COLO829 (cell line): ENCODE results near the gene GALNT8.
A peak's percentile ranks its signal among the peaks of the same experiment; 100 is the strongest.
"Not testable (repeated sequence)": the region's sequence is repeated elsewhere in the genome, so short reads cannot be mapped to it uniquely, and the experiment has no call there.

ENCODE experiments used
- DNase-seq: peaks from one replicate; pipeline ENCODE4 v3.0.0; 2012; ENCODE audit warnings: low spot score

The GALNT8 gene

DNA sequence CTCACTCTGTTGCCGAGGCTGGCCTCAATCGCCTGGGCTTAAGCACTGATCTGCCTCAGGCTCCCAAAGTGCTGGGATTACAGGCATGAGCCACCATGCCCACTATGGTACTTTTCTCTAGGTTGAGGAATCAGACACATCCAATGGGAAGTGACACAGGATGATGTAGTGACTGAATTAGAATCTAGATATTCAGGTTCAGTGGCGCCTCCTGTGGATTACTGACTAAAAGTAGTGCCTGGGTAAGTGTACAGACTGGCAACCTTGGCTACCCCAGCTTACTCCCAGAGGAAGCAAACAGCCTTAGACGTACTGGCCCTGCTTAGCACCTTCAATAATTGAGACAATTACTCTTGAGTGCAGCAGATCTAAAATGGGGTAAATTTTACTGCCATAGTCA, 22.8 kb downstream of the GALNT8 start:
- no peak for DNase-seq

GRCh38 chr12:4744709-4745108, 24.5 kb downstream of the GALNT8 start:
- DNase-seq: no peak

DNA sequence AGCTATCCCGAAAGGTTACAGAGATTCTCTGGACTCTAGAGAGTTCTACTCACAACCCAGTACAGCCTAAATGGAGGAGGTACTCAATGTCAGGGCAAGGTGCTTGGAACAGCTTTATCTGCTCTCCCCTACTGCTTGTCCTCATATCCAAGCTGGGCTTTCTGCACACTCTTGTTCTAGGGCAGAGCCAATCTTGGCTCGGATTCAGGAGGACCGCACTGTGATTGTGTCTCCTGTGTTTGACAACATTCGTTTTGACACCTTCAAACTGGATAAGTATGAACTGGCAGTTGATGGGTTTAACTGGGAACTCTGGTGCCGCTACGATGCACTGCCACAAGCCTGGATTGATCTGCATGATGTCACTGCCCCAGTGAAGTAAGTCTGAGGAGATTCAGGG, 25.0 kb downstream of the GALNT8 start:
- no peak for DNase-seq

GRCh38 chr12:4751654-4752053, 31.5 kb downstream of the GALNT8 start:
- DNase-seq: not testable (repeated sequence)

GRCh38 chr12:4762773-4763172, 42.6 kb downstream of the GALNT8 start:
- DNase-seq: no peak

DNA sequence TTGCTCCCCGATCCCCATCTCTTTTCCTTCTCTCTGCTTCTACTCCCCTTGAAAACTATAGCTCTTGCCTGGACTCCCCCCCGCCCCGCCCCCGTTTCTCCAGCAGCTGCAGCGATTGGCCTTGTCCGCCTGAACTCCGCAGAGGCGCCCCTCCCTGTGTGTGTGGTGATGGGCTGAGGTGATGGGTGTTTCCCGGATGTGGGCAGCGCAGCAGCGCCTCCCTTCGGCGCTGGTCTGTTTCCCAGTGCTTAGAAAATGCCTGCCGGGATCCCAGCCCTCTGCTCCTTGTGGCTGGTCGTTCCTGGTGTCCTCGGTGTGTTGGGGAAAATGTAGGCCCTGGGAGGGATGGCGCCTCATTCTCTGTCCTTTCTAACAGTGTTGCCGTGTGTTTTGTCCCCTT, 43.3 kb downstream of the GALNT8 start:
- peak; percentile 25 for DNase-seq

DNA sequence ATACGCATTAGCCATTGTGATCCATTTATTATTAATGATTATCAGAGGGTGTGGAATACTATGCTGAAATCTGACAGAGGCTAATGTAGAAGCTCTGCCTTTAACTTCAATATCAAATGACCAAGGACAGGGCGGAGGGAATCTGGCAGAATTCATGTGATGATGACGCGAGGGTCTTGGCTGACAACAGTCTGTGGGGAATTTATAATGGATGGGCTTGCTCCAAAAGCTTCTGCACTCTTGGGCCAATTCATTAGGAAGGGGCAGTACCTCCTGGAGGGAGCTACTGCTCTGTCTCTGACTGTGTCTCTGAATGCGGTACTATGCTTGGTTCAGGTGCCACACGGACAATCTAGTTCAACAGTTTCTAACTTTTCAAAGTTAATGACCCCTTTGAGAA, 46.2 kb downstream of the GALNT8 start:
- DNase-seq: no peak

GRCh38 chr12:4767186-4767585, 47.0 kb downstream of the GALNT8 start:
- DNase-seq: no peak

DNA sequence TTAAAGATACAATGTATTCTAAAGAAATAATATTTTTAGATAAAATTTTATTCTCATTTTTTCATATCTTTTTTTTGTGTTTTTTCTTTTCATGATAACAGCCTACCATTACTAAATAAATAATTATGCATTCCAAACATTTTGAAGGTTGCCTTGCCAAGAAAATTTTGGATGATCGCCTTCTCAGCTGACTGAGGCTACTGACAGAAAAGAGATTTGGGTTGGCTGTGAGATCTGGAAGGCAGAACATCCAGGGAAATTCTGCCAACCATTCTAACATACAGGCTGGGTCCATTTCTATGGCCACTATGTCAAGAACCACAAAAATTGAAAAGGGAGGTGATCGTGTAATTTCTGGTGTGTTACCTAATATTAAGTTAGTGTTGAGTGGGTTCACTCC, 48.1 kb downstream of the GALNT8 start:
- DNase-seq: no peak

GRCh38 chr12:4769073-4769472, 48.9 kb downstream of the GALNT8 start:
- DNase-seq: no peak

DNA sequence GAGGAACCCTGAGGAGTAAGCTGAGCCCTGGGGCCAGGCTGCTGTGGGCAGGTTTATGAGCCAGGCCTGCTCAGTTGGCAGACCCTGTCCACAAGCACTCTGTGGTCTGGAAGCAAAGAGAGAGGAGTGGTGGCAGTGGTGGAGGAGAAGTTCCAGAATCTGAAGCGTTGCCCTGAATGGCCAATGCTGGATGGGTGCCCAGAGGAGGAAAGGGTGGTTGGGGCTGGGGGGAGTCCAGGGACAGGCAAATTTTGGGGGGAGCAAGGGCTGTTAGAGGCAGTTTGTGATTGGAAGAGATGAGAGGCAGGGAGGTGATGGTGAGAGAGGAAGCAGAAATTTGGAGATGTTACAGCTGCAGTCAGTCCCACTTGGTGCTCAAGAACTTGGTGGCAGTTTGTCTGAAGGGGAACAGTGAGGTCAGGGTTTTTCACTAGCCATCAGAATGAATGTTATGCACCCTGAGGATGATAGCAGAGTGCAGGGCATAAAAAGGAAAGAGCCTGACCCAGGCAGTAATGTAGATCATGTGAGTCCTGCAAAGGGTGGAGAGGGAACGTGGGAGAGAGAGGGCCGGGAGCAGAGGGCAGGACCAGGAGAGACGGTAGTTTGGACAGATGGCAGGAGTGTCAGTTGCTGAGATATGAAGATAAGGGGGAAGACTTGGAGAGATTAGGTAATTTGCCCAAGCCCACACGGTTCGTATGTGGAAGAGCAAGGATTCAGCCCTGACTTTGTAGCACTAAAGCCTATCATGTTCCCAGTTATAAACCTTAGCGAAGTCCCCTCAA, 51.2 kb downstream of the GALNT8 start:
- DNase-seq: no peak

DNA sequence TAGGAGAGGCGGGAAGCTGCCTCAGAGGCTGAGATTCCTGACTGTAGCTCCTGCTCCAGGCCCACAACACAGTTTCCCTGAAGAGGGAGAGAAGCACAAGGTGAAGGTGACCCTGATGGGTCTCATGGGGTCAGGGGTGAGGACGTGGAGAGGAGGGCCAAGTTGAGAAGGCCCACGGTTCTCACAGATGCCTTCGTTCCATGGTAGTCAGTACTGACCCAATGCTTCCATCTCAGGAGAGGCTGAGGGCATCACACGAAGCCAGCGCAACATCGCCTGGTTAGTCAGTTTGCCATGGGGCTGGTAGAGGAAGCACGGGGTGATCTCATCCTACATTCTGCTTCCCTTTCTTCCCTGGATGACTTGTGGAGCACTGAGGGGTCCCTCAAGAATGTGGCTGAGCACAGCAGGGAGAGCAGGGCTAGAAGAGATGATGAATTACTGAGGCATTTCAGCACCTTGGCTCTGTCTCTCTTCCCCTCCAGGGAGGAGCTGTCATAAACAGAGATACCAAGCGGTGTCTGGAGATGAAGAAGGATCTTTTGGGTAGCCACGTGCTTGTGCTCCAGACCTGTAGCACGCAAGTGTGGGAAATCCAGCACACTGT, 51.9 kb downstream of the GALNT8 start:
- no peak for DNase-seq

DNA sequence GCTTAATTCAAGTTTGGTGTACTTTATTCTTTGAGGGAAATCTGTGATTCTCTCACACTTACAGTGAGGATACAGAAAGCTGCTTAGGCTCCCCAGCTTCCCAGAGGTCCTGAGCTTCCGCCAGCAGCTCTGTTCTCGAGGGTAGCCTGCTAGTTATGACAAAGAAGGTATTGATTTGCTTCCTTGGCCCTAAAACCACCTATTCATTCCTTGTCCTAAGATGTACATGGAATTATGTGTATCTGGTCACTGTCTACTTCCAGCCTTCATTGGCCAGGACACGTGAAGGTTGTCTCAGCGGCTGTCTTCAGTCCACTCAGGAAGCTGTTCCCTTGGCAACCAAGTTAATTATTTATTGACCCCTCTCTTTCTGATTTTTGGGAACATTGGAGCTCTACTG, 55.7 kb downstream of the GALNT8 start:
- peak; percentile 76 for DNase-seq

DNA sequence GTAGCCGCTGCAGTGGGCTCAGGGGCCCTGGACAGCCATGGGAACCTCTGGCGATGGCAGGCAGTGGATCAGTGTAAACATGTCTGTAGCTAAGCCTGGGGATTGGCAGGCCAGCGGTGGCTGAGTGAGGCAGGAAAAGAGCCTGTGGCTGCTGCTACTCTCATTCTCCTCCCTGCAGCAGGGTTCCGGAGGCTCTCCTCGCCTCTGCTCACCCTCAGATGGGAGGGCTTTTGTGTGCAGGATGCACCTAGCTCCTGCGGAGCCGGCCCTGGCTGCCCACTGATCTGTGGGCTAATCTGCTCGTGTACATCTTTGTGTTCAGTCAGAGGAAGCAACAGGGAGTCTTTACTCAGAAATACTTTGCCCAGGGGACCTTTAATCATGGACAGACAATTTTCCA, 59.5 kb downstream of the GALNT8 start:
- no peak for DNase-seq

DNA sequence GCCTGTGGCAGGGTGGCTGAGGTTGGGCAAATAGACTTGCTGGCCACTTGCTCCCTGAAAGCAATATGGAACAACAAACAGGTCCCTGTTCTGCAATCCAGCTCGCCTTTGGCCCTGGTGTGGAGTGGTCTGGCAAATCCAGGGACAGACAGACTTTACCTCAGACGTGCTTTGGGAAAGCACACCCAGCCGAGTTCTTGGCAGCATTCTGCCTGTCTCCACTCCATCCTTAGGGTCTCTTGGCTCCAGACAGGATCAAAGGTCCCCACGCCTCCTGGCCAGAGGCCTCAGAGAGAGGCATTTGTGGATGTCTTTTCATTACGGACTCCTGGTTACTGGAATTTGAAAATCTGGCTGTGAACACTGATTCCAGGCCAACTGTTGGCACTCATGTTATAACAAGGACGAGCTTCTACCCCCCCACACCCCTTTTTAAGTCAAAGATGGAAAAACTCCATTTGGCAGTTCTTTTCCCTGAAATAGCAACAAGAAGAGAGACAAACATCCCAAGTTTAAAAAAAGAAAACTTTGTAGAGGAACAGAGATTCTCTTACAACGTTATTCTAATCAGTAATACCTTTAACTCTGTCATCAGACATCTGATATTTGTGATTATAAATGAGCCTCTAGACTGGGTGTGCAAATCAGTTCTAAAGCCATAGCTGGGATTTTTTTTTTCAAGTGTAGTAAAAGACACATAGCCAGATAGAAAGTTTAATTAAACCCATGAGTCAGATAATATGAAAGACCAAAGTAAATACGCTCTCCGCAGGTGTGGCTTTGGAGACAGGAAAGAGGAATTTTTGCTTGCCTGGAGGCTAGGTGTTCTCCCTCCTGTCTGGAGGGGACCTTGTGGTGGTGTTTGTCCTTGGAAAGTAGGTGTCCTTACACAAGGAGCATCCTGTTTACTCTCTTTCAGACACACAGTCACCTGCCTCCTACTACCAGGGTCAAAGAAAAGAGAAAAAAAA, 60.7 kb downstream of the GALNT8 start:
- DNase-seq: no peak

GRCh38 chr12:4784404-4785054, 64.3 kb downstream of the GALNT8 start:
- DNase-seq: no peak

GRCh38 chr12:4786795-4787194, 66.6 kb downstream of the GALNT8 start:
- DNase-seq: no peak

DNA sequence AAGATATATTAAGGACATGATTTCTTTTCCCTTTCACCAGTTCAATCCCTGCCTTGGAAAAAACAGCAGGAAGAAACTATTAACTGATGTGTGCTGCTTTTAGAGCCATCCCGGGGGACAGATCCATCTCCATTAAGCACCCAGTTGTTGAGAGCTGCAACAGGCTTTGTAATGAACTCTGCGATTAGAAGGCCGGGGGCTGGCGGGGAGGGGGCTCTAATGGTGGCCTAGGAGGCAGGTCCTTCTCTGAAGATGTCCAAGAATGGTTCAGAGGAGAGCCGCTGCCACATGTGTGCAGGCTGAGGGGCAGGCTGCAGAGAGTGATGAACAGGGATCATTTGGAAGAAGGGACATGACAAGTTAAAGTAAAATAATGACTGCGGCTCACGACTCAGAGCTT, 67.8 kb downstream of the GALNT8 start:
- no peak for DNase-seq

DNA sequence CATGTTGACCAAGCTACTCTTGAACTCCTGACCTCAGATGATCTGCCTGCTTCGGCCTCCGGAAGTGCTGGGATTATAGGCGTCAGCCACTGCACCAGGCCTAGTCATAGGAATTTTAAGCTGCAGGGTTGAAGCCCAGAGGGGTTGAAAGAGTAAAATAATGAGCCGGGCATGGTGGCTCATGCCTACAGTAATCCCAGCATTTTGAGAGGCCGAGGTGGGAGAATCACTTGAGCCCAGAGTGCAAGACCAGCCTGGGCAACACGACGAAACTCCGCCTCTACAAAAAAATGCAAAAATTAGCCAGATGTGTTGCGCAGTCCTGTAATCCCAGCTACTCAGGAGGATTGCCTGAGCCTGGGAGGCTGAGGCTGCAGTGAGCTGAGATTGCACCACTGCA, 69.6 kb downstream of the GALNT8 start:
- DNase-seq: no peak

GRCh38 chr12:4791497-4791896, 71.3 kb downstream of the GALNT8 start:
- no peak for DNase-seq

DNA sequence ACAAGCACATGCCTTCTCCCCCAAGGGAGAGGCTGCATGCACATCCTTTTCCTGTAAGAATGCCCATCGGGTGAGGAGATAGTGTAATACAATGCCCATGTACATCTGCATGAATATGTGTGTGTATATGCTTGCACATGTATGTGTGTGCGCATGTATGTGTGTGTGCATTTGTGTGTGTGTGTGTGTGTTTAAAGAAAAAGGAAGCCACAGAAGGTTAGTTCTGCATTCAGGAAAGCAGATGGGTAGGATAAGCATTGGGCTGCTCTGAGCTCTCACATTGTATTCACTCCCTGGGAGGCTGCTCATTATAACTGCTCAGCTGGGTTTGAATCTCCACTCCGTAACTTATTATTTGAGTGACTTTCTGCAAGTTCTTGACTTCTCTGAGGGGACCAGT, 74.3 kb downstream of the GALNT8 start:
- no peak for DNase-seq

DNA sequence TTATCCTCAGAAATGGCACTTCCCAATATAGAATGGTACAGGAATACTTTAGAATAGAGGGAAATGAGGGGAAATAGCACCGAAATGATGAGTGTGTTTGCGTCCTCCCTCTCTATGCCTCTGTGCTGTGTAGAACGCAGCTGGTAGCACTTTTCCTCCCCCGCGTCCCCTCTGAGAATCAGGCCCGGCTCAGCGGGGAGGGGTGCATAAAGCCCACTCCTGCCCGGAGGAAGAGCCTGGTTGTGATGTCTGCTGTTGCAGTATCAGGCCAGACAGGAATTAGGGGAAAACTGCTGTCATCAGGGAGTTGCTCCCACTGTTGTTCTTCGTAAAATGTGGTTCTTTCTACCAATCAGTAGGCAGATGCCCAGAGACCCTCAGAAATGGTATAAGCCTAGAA, 76.0 kb downstream of the GALNT8 start:
- no peak for DNase-seq
